ENCODE results near the gene NRXN3.

DNA sequence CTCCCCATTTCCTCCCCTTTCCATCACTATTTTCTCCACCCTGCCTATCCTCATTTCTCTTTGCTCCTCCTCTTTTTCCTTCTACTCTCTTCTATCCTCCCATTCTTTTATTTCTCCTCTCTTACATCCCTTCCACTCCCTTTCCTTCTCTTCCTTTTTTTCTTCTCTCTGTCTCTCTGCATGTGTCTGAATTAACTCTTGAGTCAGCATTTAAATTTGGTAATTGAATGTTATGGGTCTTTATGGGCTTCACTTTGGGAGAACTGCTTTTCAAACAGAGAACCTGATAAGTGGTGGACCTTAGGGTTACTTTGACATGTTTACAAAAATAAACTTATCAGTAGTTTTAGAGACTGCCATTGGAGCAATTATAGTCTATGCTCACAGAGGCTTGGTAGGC lies 992.7 kb downstream of the NRXN3 start:
- TF ChIP-seq, protein P1, sequence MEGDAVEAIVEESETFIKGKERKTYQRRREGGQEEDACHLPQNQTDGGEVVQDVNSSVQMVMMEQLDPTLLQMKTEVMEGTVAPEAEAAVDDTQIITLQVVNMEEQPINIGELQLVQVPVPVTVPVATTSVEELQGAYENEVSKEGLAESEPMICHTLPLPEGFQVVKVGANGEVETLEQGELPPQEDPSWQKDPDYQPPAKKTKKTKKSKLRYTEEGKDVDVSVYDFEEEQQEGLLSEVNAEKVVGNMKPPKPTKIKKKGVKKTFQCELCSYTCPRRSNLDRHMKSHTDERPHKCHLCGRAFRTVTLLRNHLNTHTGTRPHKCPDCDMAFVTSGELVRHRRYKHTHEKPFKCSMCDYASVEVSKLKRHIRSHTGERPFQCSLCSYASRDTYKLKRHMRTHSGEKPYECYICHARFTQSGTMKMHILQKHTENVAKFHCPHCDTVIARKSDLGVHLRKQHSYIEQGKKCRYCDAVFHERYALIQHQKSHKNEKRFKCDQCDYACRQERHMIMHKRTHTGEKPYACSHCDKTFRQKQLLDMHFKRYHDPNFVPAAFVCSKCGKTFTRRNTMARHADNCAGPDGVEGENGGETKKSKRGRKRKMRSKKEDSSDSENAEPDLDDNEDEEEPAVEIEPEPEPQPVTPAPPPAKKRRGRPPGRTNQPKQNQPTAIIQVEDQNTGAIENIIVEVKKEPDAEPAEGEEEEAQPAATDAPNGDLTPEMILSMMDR (IDR thresholded peaks at IDR 0.05; ENCODE audit: poor library complexity): no peak
- no peak for TF ChIP-seq EZH2 (IDR thresholded peaks at IDR 0.05; ENCODE audit: borderline replicate concordance)
